Adrenal gland (tissue), 5 donors: ENCODE data around the gene TRAPPC6A.

Experiments
- CTCF ChIP-seq, 6 experiments: fragments of 450-650 bp in 4 of 6; fragments of 200-600 bp in 2 of 6; sonication (generic) in 1 of 6; IDR thresholded peaks; 1 replicate in 5 of 6; 2 replicates in 1 of 6; pipeline versions ENCODE4 v1.5.1 to v1.8.0; 2016 to 2021; ENCODE audit warnings: antibody characterized with exemption in 6 of 6, mild to moderate bottlenecking in 2 of 6, moderate library complexity in 1 of 6
- POLR2A ChIP-seq, 2 donors: fragments of 450-650 bp; IDR thresholded peaks; one replicate each; pipeline ENCODE4 v1.6.1; 2017; ENCODE audit warnings: antibody characterized with exemption in 2 of 2, mild to moderate bottlenecking in 2 of 2, moderate library complexity in 1 of 2
- donor health status: DM: no; HTN: no; CAD: no.

GRCh38 chr19:45117167-45117594 is 60.9 kb downstream of the TRAPPC6A start:
- TF ChIP-seq CTCF (IDR thresholded peaks at IDR 0.05) (no peak), POLR2A (IDR thresholded peaks at IDR 0.05) (no peak)
